HUDEP-2 (cell line): ENCODE results near the gene ZDHHC4.

Source experiments
- DNase-seq, 76 experiments: peaks; one replicate each; lab custom pipeline; 2025; ENCODE audit not compliant: unreplicated experiment in 76 of 76; lab: John Stamatoyannopoulos, UW

ZDHHC4 gene

GRCh38 chr7:6604458-6604857 is 27.2 kb downstream of the ZDHHC4 start:
- DNase-seq, result no peak

DNA sequence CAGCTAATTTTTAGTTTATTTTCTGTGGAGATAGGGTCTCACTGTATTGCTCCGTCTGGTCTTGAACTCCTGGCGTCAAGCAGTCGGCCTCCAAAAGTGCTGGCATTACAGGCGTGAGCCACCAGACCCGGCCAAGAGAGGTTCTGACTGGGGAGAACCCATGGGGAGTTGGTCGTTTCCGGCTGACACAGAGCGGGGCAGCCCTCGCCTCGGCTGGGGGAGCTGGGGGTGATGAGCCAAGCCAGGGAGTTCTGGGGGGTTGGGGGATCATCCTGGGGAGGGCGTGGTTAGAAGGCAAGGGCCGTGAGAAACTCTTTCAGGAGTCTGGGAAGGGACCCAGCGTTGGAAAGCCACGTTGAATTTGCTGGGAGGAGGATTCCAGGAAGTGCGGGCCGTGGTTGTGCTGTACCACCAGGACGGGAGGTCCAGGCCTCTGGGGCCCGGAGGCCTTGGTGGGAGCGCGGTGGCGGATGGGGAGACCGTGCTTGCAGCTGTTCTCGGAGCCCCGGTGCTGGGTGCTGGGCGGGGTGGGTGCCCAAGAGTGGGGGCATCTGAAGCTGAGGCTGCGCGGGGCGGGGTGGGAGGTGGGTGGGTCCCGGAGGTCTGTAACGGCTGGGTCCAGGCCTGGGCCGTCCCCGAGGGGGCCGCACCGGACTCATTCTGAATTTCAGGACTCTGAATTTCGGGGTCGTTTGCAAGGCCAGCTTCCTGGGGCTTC is 29.8 kb downstream of the ZDHHC4 start:
- DNase-seq, result no peak

DNA sequence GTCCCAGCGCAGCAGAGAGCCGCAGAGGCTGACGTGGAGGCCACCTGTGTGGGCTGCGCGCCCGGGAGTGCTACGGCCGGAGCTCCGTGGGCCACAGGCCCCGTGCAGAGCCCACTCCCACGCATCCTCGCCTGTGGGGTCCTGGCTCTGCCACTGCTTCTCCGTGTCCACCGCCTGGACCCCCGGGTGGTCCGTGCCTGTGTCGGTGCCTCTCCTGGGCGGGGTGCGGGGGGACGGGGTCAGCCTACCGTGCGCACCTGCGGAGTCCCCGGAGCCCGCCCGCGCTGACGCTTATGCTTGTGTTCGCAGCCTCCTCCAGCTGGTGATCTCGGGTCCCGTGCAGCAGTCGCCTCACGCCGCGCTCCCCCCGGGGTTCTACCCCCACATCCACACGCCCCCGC is 30.4 kb downstream of the ZDHHC4 start:
- DNase-seq, result no peak

DNA sequence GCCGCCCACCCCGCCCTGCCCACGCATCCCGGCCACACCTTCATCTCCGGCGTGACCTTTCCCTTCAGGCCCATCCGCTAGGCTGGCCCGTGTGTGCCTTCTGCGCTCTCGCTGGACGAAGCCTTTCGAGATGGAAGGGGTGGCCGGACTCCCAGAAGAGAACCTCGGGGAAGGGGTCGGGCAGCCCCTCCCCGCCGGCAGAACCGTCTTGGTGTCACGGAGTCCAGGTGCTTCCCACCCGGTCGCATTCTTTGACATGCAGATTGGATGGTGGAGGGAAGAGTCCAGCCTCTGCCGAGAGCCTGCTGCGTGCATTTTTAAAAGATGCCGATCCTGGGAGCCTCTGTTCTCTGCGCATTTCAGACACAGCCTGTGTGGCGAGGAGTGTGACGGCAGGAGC is 30.8 kb downstream of the ZDHHC4 start:
- no peak for DNase-seq

DNA sequence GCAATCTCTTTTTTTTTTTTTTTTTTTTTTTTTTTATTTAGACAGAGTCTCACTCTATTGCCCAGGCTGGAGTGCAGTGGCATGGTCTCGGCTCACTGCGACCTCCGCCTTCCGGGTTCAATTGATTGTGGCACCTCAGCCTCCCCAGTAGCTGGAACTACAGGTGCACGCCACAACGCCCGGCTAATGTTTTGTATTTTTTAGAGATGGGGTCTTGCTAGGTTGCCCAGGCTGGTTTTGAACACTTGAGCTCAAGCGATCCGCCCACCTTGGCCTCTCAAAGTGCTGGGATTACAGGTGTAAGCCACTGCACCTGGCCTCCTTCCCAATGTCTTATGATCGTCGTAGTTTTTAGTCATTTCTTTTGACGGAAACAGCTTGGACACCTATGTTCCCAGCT is 31.5 kb downstream of the ZDHHC4 start:
- no peak for DNase-seq

GRCh38 chr7:6612819-6613218 is 35.6 kb downstream of the ZDHHC4 start:
- no peak for DNase-seq

DNA sequence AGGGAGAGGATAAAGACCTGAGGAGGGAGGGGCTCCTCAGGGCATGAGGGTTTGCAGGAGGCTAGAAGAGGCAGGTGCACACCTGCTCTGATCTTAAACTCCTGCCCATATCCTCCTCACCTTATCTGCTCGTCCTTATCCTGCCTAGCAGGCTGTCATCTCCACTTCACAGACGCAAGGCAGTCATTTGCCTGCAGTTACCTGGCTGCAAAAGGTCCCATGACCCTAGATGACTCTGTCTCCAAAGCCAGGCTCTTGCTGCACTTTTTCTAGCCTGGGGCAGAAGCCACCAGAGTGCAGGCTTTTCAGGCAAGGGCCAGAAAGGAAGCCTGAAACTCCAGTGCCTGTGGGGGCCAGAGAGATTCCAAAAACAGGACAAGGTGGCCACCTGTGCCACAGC is 36.5 kb downstream of the ZDHHC4 start:
- DNase-seq, result no peak

DNA sequence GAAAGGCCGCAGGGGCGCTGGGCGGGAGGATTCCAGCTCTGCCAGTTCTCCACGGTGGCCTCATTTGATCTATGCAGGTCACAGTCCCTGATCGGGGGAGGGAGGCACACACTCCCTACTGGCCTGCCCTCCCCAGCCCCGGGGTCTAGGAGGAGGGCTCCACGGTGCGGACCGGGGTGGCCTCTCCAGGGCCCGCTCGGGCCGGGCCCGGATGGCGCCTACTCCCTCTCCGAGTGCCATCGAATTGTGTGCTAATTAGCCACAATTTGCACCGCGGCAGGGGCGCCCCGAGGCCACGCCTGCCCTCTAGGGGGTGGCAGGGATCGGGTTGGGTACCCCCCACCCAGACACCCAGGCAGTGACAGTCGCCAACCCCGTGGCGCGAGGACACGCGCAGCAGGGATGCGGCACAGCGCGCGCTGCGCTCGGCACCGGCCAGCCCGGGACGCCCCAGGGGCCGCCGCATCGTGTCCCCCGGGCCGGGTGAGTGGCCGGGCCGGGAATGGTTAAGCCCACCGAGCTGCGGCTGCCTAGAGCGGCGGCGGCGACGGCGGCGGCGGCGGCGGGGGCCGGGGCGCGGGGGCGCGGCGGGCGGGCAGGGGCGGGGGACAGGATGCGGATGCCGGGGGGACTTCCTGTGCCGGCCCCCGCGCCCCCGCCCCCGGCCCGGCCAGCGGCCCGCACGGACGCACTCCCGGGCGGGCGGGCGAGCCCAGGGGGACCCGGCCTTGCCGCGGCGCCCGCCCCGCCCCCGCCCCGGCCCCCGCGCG is 37.9 kb downstream of the ZDHHC4 start, which contains the start of gene ZNF853:
TSS of gene ZNF853 (plus strand) at position 658 of the 770 bp plus-strand sequence. CDS start 565 bp downstream, outside the sequence.
- no peak for DNase-seq

DNA sequence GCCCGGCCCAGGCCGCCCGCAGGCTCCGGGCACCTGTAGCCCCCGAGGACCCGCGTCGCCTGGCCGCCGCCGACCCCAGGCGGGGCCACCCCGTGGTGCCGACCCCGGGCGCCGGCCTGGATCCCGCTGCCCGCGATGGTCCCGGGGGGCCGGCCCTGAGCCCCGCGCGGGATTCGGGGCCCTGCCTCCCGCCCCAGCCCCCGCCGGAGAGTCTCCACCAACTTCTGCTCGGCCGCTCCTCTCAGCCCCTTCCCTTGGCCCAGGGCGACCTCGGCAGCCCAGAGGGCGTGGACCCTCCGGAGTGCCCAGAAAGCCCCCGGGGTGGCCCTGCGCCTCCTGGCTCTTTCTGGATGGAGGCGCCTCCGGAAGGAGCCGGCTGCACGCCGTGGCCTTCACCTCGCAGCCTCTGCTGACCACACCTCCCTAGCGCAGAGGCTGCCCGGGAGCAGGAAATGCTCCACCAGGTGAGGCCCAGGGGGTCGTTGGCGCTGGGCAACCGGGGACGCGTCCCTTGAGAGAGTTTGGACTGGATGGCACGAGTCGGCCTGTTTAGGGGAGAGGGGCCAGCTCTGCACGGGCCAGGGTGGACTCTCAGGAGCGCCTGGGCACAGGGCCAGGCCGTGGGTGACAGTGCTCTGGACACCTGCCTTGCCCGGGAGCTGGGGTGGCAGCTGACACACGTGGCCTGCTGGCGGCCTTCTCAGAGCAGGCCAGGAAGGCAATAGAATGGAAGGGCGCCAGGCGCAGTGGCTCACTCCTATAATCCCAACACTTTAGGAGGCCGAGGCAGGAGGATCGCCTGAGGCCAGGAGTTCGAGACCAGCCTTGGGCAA is 38.7 kb downstream of the ZDHHC4 start:
- no peak for DNase-seq

GRCh38 chr7:6616854-6617643 is 39.8 kb downstream of the ZDHHC4 start:
- DNase-seq, result no peak

DNA sequence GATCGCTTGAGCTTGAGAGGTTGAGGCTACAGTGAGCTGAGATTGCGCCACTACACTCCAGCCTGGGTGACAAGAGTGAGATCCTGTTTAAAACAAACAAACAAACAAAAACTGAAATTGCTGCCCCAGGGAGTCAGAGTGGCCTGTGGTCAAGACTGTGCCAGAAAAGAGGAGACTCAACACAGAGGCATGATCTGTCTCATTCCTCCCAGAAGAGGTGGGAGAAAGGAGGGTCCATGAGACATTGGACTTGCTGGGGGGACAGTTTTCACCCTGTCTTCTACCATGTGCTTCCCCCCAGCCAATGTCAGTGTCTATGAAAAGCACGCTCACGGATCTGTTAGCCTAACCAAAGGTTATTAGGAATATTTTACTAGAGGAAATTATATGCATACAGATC is 41.4 kb downstream of the ZDHHC4 start:
- no peak for DNase-seq

GRCh38 chr7:6619961-6620360 is 42.7 kb downstream of the ZDHHC4 start:
- no peak for DNase-seq

DNA sequence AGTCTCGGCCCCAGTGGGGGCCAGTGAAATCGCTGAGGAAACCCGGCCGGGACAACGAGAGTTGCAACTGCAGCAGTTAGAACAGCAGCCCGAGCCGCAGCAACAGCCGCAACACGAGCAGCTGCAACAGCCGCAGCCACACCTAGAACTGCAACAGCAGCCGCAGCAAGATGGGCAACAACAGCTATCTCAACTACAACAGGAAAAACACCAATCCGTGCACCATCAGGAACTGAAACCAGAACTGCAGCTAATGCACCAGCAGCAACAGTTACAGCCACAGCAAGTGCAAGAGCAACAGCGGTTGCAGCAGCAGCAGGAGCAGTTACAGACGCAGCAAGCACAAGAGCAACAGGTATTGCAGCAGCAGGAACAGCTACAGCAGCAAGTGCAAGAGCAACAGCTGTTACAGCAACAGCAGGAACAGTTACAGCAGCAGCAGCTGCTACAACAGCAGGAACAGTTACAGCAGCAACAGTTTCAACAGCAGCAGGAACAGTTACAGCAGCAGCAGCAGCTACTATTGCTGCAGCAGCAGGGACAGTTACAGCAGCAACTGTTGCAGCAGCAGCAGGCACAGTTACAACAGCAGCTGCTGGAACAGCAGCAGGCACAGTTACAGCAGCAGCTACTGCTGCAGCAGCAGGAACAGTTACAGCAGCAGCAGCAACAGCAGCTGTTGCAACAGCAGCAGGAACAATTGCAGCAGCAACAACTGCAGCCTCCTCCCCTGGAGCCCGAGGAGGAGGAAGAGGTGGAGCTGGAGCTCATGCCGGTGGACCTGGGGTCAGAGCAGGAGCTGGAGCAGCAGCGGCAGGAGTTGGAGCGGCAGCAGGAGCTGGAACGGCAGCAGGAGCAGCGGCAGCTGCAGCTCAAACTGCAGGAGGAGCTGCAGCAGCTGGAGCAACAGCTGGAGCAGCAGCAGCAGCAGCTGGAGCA is 44.2 kb downstream of the ZDHHC4 start:
- no peak for DNase-seq

DNA sequence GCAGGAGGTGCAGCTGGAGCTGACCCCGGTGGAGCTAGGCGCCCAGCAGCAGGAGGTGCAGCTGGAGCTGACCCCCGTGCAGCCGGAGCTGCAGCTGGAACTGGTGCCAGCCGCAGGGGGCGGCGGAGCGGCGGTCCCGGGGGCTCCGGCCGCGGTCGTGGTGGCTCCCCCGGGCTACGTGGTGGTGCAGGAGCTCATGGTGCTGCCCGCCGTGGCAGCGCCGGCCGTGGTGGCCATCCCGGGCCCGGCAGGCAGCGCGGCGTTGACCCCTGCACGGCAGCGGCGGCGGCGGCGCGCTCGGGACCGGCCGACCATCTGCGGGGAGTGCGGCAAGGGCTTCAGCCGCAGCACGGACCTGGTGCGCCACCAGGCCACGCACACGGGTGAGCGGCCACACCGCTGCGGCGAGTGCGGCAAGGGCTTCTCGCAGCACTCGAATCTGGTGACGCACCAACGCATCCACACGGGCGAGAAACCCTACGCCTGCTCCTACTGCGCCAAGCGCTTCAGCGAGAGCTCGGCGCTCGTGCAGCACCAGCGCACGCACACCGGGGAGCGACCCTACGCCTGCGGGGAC is 45.0 kb downstream of the ZDHHC4 start:
- DNase-seq, result no peak

DNA sequence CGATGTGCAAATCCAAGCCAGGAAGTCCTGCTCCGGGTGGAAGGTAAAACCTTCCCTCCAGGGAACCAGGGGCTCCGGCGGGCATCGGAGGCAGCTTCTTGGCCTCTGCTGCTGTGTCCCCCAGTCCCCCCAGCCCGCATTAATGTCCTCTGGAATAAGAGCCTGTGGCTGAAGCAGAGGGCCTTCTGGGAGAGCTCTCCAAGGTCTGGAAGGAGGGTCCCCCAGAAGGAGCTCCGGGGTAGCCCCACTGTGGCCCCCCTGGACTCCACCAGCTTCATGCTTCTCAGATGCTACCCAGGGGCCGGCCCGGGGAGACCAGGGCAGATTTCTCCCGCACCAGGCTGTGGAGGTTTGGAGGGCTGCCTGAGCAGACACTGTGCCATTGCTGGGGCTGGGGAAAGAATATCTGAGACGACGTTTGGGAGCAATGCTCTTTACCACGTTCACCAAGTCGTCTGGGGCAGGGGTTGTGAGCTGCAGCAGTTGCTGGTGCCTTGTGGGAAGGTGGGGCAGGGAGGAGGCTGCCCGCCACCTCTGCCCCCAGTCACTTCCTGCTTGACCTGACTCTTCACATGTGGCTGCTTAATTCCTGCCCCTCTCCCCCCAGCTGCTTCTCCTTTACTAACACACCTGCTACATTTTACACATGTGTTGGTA is 46.5 kb downstream of the ZDHHC4 start:
- DNase-seq, result no peak

GRCh38 chr7:6624246-6624611 is 47.0 kb downstream of the ZDHHC4 start:
- no peak for DNase-seq

DNA sequence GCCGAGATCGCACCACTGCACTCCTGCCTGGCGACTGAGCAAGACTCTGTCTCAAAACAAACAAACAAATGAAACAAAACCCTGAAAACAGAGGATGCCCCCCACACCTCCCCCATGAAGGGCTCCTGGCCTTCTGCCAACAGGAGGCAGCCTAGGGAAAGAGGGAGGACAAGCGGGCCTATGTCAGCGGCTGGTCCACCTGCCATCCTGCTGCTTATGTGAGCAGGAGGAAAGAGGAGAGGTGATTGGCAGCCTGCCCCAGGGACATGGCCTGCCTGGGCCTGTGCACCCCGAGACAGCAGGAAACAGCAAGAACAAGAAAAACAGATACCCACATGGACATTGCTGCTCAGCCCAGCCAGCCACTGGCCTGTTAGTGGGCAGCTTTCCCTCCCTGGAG is 50.8 kb downstream of the ZDHHC4 start:
- DNase-seq, result no peak

- DNase-seq, result no peak
Observed at GRCh38 chr7:6630007-6630849, 53.0 kb downstream of the ZDHHC4 start.
